Limb (tissue), 2 donors: ENCODE measurements around the gene TMEM239.
A peak's percentile ranks its signal among the peaks of the same experiment; 100 is the strongest.
"Not testable (repeated sequence)": the region's sequence is repeated elsewhere in the genome, so short reads cannot be mapped to it uniquely, and the experiment has no call there.

Experiments used
- DNase-seq, 2 donors: peaks; one replicate each; pipeline ENCODE4 v3.0.0-alpha.2; 2016; ENCODE audit errors: extremely low spot score in 2 of 2

Gene TMEM239

GRCh38 chr20:2820084-2820895, 4.1 kb downstream of the TMEM239 start:
- DNase-seq: peak in 1 of 2 donors; percentile 36

GRCh38 chr20:2820896-2821869, 5.0 kb downstream of the TMEM239 start:
- peak in 1 of 2 donors; percentile 40 for DNase-seq

GRCh38 chr20:2822073-2822472, 5.9 kb downstream of the TMEM239 start:
- no peak for DNase-seq

GRCh38 chr20:2825761-2826160, 9.6 kb downstream of the TMEM239 start:
- no peak for DNase-seq

GRCh38 chr20:2826655-2827054, 10.5 kb downstream of the TMEM239 start:
- no peak for DNase-seq

- DNase-seq: no peak
These were observed 13.2 kb downstream of the TMEM239 start for GRCh38 chr20:2829376-2829775.

- not testable (repeated sequence) for DNase-seq
These were observed 15.0 kb downstream of the TMEM239 start for GRCh38 chr20:2831206-2831605.

- DNase-seq: no peak
These were observed 17.6 kb downstream of the TMEM239 start for GRCh38 chr20:2833761-2834160.

- no peak for DNase-seq
These were observed 18.4 kb downstream of the TMEM239 start for GRCh38 chr20:2834401-2835110.

- no peak for DNase-seq
These were observed 19.2 kb downstream of the TMEM239 start for GRCh38 chr20:2835331-2835796.

- no peak for DNase-seq
These were observed 19.9 kb downstream of the TMEM239 start for GRCh38 chr20:2836035-2836434.

- DNase-seq: no peak
These were observed 21.2 kb downstream of the TMEM239 start for GRCh38 chr20:2837221-2837960.

GRCh38 chr20:2838170-2838797, 22.1 kb downstream of the TMEM239 start:
- DNase-seq: no peak

GRCh38 chr20:2838847-2839671, 22.9 kb downstream of the TMEM239 start:
- no peak for DNase-seq

- DNase-seq: no peak
These were observed 23.6 kb downstream of the TMEM239 start for GRCh38 chr20:2839732-2840137.

- DNase-seq: peak; percentile 88 to 95
These were observed 24.2 kb downstream of the TMEM239 start, which contains the start of the genes PCED1A and VPS16 for GRCh38 chr20:2840138-2840966. Gene PCED1A (minus strand): TSS chr20:2840655. CDS start chr20:2839912, 743 bp downstream. Gene VPS16 (plus strand): TSS chr20:2840745. CDS start chr20:2840775, 30 bp downstream.

- DNase-seq: peak; percentile 55 to 79
These were observed 24.9 kb downstream of the TMEM239 start for GRCh38 chr20:2840967-2841531.

- no peak for DNase-seq
These were observed 29.4 kb downstream of the TMEM239 start for GRCh38 chr20:2845607-2846006.
